ENCODE results near the gene E2F6.

DNA sequence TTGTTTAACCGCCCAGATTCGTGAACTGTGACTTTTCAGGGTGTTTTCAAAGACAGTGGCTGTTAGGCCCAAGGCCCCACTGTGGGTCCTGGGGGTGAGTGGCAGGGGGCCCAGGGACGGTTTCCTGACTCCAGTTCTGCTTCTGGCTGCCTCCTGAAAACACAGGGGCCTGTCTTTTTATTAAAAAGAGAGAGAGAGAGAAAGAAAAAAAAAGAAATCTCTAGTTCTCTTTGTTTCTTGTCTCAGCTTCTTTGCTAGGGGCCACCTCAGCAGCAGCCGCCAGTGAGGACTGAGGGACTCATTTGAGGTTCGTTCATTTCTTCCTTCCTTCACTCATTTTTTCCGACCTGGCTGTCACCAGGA is 15.4 kb upstream of the E2F6 start:
- TF ChIP-seq ZNF24 (tag by site-specific recombination; IDR thresholded peaks at IDR 0.05) = no peak
- TF ChIP-seq, protein P1, sequence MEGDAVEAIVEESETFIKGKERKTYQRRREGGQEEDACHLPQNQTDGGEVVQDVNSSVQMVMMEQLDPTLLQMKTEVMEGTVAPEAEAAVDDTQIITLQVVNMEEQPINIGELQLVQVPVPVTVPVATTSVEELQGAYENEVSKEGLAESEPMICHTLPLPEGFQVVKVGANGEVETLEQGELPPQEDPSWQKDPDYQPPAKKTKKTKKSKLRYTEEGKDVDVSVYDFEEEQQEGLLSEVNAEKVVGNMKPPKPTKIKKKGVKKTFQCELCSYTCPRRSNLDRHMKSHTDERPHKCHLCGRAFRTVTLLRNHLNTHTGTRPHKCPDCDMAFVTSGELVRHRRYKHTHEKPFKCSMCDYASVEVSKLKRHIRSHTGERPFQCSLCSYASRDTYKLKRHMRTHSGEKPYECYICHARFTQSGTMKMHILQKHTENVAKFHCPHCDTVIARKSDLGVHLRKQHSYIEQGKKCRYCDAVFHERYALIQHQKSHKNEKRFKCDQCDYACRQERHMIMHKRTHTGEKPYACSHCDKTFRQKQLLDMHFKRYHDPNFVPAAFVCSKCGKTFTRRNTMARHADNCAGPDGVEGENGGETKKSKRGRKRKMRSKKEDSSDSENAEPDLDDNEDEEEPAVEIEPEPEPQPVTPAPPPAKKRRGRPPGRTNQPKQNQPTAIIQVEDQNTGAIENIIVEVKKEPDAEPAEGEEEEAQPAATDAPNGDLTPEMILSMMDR (tag by site-specific recombination; IDR thresholded peaks at IDR 0.05) = no peak

All from HEK293 (cell line).